Left ventricle myocardium inferior (tissue), 1 donor: Measurements from ENCODE around the gene LRRC74A. TPM values are rescaled to one million over a fixed set of nuclear protein-coding genes. Genes with fewer than 3 reads are reported as not detected.

Experiments used
- DNase-seq: peaks from one replicate; pipeline ENCODE4 v3.0.0-alpha.2; 2020
- H3K27ac ChIP-seq: fragments of 200-600 bp; replicated peaks from 2 replicates; pipeline ENCODE4 v1.8.0; 2021
- H3K27me3 ChIP-seq: fragments of 200-600 bp; 2 replicates; pipeline ENCODE4 v1.8.0; 2021; ENCODE audit warnings: low read depth
- H3K36me3 ChIP-seq: fragments of 200-600 bp; 2 replicates; pipeline ENCODE4 v1.8.0; 2021
- H3K4me1 ChIP-seq: fragments of 200-600 bp; 2 replicates; pipeline ENCODE4 v1.8.0; 2021
- H3K4me3 ChIP-seq: fragments of 200-600 bp; 2 replicates; pipeline ENCODE4 v1.8.0; 2021; ENCODE audit warnings: mild to moderate bottlenecking, moderate library complexity
- H3K9me3 ChIP-seq: fragments of 200-600 bp; replicated peaks from 2 replicates; pipeline ENCODE4 v1.8.0; 2021
- CTCF ChIP-seq: fragments of 200-600 bp; IDR thresholded peaks from 2 replicates; pipeline ENCODE4 v1.8.0; 2021; ENCODE audit warnings: antibody characterized with exemption, mild to moderate bottlenecking, borderline replicate concordance
- intact Hi-C: fragments of 100-400 bp; cut with micrococcal nuclease; formaldehyde crosslinking; loops from one replicate; pipeline ENCODE4 v1.11.0; 2022
- total RNA-seq: library from RNA; stranded (reverse); fragmentation: NEBNext Ultra II Directional; extraction: Animal tissue kit (Norgen Biotek cat#: 25700); gene quantifications from one replicate; pipeline ENCODE4 v1.2.1, GENCODE V29; 2021
- donor health status: DM: no; HTN: yes; CAD: no; lungs with severe emphysema.

The LRRC74A gene
- total RNA-seq, 1 donor from 2014 or later, result not detected

- H3K27me3 ChIP-seq, result no peaks in the 10 kb centered on the region
- H3K4me1 ChIP-seq, result peaks cover 81% of the 10 kb centered on the region
- no peak for TF ChIP-seq CTCF
- H3K4me3 ChIP-seq, result no peak overlapping the region
- peak overlapping the region; percentile 70 for H3K27ac ChIP-seq
- peaks cover 38% of the 10 kb centered on the region for H3K36me3 ChIP-seq
- intact Hi-C loops, result loop anchor here (5.0 kb wide), 1 partner anchor 68 kb away; no protein-coding TSS in a partner anchor
- H3K9me3 ChIP-seq, result no peaks in the 10 kb centered on the region
- no peak for DNase-seq
These were observed 46.2 kb upstream of the LRRC74A start for GRCh38 chr14:76780058-76780345.

- intact Hi-C loops, result loop anchor here (5.0 kb wide), 1 partner anchor 68 kb away; no protein-coding TSS in a partner anchor
- no peak for DNase-seq
- Histone ChIP-seq H3K4me1 (peaks cover 84% of the 10 kb centered on the region), H3K36me3 (peaks cover 35% of the 10 kb centered on the region), H3K9me3 (no peaks in the 10 kb centered on the region), H3K27me3 (no peaks in the 10 kb centered on the region), H3K4me3 (no peak overlapping the region), H3K27ac (peak overlapping the region; percentile 70)
- no peak for TF ChIP-seq CTCF
These were observed 45.8 kb upstream of the LRRC74A start for GRCh38 chr14:76780360-76780759.

- H3K9me3 ChIP-seq, result no peaks in the 10 kb centered on the region
- no peak for DNase-seq
- peaks cover 86% of the 10 kb centered on the region for H3K4me1 ChIP-seq
- no peak for TF ChIP-seq CTCF
- peaks cover 33% of the 10 kb centered on the region for H3K36me3 ChIP-seq
- no peaks in the 10 kb centered on the region for H3K27me3 ChIP-seq
- intact Hi-C loops, result loop anchor here (5.0 kb wide), 1 partner anchor 69 kb away; no protein-coding TSS in a partner anchor
- peak overlapping the region; percentile 70 for H3K27ac ChIP-seq
- no peak overlapping the region for H3K4me3 ChIP-seq
These were observed 45.1 kb upstream of the LRRC74A start for GRCh38 chr14:76780875-76781647.

- Histone ChIP-seq H3K36me3 (peaks cover 39% of the 10 kb centered on the region), H3K27ac (peak overlapping the region; percentile 70), H3K4me1 (peaks cover 80% of the 10 kb centered on the region), H3K4me3 (no peak overlapping the region), H3K9me3 (no peaks in the 10 kb centered on the region), H3K27me3 (no peaks in the 10 kb centered on the region)
- intact Hi-C loops, result loop anchor here (5.0 kb wide), 1 partner anchor 69 kb away; no protein-coding TSS in a partner anchor
- no peak for TF ChIP-seq CTCF
- DNase-seq, result no peak
These were observed 44.6 kb upstream of the LRRC74A start for GRCh38 chr14:76781648-76782051.

- no peak overlapping the region for H3K4me3 ChIP-seq
- H3K4me1 ChIP-seq, result peaks cover 73% of the 10 kb centered on the region
- no peaks in the 10 kb centered on the region for H3K27me3 ChIP-seq
- no peak for TF ChIP-seq CTCF
- H3K27ac ChIP-seq, result peak overlapping the region; percentile 70
- peaks cover 45% of the 10 kb centered on the region for H3K36me3 ChIP-seq
- no peak for DNase-seq
- no peaks in the 10 kb centered on the region for H3K9me3 ChIP-seq
- intact Hi-C loops, result loop anchor here (5.0 kb wide), 1 partner anchor 70 kb away; no protein-coding TSS in a partner anchor
These were observed 43.9 kb upstream of the LRRC74A start for GRCh38 chr14:76782115-76782884.
